Epithelial cell of proximal tubule (primary cell): ENCODE data around the gene ZNF554. TPM values are rescaled to one million over a fixed set of nuclear protein-coding genes. Genes with fewer than 3 reads are reported as not detected.
A peak's percentile ranks its signal among the peaks of the same experiment; 100 is the strongest.

Experiments used
- DNase-seq: peaks from one replicate; pipeline ENCODE4 v3.0.0-alpha.2; 2011; ENCODE audit warnings: low read depth
- H3K4me3 ChIP-seq: 2 replicates; pipeline ENCODE4 v1.5.1; 2011; ENCODE audit warnings: low read depth, mild to moderate bottlenecking, low read length
- total RNA-seq: library from RNA; depleted of rRNA; stranded (reverse); fragments of >200 nt; gene quantifications from 2 replicates; pipeline ENCODE4 v1.2.3, GENCODE V29; 2015
- TF ChIP-seq, protein P1 (sequence below): conservative IDR thresholded peaks from 2 replicates; pipeline ENCODE4 v1.5.1; 2012; ENCODE audit warnings: low read depth, mild to moderate bottlenecking, low read length

ZNF554 gene
- total RNA-seq, 1 donor from 2014 or later: 2.5 TPM

- no peak for DNase-seq
- H3K4me3 ChIP-seq: no peak overlapping the region
- TF ChIP-seq, protein P1, sequence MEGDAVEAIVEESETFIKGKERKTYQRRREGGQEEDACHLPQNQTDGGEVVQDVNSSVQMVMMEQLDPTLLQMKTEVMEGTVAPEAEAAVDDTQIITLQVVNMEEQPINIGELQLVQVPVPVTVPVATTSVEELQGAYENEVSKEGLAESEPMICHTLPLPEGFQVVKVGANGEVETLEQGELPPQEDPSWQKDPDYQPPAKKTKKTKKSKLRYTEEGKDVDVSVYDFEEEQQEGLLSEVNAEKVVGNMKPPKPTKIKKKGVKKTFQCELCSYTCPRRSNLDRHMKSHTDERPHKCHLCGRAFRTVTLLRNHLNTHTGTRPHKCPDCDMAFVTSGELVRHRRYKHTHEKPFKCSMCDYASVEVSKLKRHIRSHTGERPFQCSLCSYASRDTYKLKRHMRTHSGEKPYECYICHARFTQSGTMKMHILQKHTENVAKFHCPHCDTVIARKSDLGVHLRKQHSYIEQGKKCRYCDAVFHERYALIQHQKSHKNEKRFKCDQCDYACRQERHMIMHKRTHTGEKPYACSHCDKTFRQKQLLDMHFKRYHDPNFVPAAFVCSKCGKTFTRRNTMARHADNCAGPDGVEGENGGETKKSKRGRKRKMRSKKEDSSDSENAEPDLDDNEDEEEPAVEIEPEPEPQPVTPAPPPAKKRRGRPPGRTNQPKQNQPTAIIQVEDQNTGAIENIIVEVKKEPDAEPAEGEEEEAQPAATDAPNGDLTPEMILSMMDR: no peak
Measured at GRCh38 chr19:2856457-2857050, 36.9 kb downstream of the ZNF554 start.

DNA sequence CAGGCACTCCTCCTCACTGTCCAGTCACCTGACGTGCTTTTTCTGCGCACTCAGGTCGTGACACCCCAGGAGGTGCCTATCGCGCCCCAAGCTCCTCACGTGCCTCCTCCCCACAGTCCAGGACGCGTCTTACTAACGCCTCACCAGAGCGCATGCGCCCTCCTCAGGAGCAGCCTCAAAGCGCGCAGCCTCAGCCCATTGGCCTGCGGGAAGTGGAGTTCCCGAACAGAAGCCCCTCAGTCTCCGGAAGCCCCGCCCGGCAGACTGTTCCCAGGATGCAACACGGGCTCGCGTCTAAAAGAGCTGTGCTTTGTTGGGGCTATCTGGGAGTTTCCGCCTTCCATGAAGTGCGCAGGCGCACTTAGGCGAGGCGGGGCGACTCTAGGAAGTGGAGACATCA lies 39.2 kb downstream of the ZNF554 start:
- H3K4me3 ChIP-seq: no peak overlapping the region
- TF ChIP-seq, protein P1: no peak
- DNase-seq: no peak

DNA sequence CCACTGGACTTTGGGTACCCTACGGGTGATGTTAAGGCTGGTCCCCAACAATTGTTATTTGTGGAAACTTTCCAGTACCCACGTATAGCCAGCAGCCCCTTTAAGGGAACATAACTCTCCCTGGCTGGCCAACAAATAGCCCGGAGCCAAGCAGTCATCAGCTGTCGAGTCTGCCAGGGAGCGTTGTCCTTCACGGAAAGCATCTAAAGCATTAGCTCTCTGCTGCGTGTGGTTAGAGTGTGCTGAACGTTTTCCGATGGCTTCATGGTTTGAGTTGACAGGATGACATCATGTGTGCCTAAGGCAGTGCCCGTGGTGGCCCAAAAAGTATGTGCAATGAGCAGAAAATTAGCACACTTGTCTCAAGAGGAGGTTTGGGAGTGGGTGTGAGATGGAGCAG lies 44.1 kb downstream of the ZNF554 start:
- TF ChIP-seq, protein P1: no peak
- no peak overlapping the region for H3K4me3 ChIP-seq
- no peak for DNase-seq

DNA sequence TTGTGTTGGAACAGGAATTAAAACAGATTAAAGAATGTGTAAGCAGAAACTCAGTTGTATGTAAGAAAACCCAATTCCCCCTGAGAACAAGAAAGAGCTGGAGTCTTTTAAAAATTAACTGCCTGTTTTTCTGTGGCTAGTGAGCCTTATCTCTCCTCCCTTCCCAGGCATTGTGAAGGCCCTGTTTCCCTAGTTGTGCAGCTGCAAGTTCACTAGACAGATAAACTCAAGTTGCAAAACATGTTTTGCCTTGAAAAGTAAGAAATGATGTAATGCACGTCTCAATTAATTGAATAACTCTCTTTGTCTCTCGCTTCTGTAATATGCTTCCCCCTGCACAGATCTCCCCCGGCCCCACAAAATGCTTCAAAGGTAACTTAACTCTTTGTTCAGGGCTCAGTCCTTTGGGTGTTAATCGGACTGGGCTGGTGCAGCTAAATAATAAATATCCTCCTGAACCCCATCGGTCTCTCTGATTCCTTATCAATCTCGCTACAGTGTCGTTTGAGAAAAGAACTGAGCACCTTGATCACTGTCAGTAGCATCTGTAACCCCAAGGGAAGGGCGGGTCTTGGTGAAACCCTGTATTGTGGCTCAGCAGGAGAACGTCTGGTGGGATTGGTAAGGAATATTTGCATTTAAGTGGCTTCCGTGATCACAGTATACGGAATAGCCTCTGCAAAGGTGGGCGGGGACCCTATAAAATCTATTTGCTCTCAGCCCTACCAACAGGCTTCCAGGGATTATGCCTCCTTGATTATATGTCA lies 45.8 kb downstream of the ZNF554 start:
- peak; percentile 33 for DNase-seq
- TF ChIP-seq, protein P1: no peak
- H3K4me3 ChIP-seq: no peak overlapping the region

DNA sequence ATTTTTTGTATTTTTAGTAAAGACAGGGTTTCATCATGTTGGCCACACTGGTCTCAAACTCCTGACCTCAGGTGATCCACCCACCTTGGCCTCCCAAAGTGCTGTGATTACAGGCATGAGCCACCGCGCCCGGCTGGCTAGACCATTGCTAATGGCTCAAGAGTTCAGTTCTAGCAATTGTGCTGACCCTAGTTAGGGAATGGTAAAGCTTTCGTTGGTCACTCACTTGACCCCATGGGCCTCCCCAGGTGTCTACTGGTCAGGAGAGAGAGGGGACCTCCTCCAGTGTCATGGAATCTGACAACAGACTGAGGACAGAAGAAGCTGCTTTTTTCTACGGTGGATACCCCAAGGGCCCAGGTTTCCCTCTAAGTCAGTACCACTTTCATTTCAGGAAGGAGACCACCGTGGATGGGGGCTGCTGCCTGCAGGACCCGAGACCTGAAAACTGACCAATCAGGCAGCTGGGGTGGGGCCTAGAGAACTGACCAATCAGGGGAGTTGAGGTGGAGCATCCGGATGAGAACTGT lies 46.9 kb downstream of the ZNF554 start:
- H3K4me3 ChIP-seq: peak overlapping the region; percentile 20
- DNase-seq: no peak
- TF ChIP-seq, protein P1: no peak

- TF ChIP-seq, protein P1: no peak
- peak within 1 kb of the TSS; percentile 51 for H3K4me3 ChIP-seq
- DNase-seq: peak; percentile 61
Measured at GRCh38 chr19:2867025-2867991, 47.6 kb downstream of the ZNF554 start, which contains the start of gene ZNF556. TSS of gene ZNF556 (plus strand) at chr19:2867335. CDS start at chr19:2867422, 87 bp downstream.
